Adrenal gland (tissue), 5 donors: ENCODE measurements around the gene CDK6.

Source experiments
- CTCF ChIP-seq, 6 experiments: fragments of 450-650 bp in 4 of 6; fragments of 200-600 bp in 2 of 6; sonication (generic) in 1 of 6; IDR thresholded peaks; 1 replicate in 5 of 6; 2 replicates in 1 of 6; pipeline versions ENCODE4 v1.5.1 to v1.8.0; 2016 to 2021; ENCODE audit warnings: antibody characterized with exemption in 6 of 6, mild to moderate bottlenecking in 2 of 6, moderate library complexity in 1 of 6
- POLR2A ChIP-seq, 2 donors: fragments of 450-650 bp; IDR thresholded peaks; one replicate each; pipeline ENCODE4 v1.6.1; 2017; ENCODE audit warnings: antibody characterized with exemption in 2 of 2, mild to moderate bottlenecking in 2 of 2, moderate library complexity in 1 of 2
- donor health status: DM: no; HTN: no; CAD: no.

DNA sequence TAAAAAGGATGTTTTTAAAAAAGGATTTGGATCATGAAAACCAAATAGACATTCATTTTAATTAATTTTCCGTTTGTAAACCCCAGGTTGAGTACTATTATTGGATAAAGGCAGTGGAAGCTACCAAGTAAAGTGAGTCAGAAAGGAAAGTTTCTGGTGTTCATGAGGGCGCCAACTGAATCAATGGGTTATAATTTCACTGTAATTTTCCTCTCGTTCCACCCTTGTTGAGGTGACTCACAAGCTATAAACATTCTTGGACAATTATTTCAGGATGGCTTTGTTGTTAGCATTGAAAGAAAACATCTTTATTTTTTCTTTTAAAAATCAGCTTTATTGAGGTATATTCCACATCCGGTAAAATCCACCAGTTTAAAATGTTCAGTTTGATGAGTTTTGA, 241.1 kb downstream of the CDK6 start:
- TF ChIP-seq POLR2A (IDR thresholded peaks at IDR 0.05): no peak
- no peak for TF ChIP-seq CTCF (IDR thresholded peaks at IDR 0.05)
